ENCODE measurements around the gene FGF1.

FGF1 gene

GRCh38 chr5:142680605-142681259 lies 5.2 kb downstream of the FGF1 start:
- no peak overlapping the region for H3K4me3 ChIP-seq (replicated peaks in 1 of 2; ENCODE audit: low read depth in 2 of 2, low read length in 2 of 2)
- DNase-seq (ENCODE audit: low read depth in 2 of 2): peak in 1 of 2 donors; percentile 77
- TF ChIP-seq CTCF (IDR thresholded peaks at IDR 0.05; ENCODE audit: low read depth, low read length): no peak

- DNase-seq (ENCODE audit: low read depth in 2 of 2): no peak
- H3K4me3 ChIP-seq (replicated peaks in 1 of 2; ENCODE audit: low read depth in 2 of 2, low read length in 2 of 2): no peak overlapping the region
- TF ChIP-seq CTCF (IDR thresholded peaks at IDR 0.05; ENCODE audit: low read depth, low read length): no peak
Observed at GRCh38 chr5:142679744-142680143, 6.1 kb downstream of the FGF1 start.

GRCh38 chr5:142678529-142678928 lies 7.4 kb downstream of the FGF1 start:
- H3K4me3 ChIP-seq (replicated peaks in 1 of 2; ENCODE audit: low read depth in 2 of 2, low read length in 2 of 2): no peak overlapping the region
- no peak for TF ChIP-seq CTCF (IDR thresholded peaks at IDR 0.05; ENCODE audit: low read depth, low read length)
- DNase-seq (ENCODE audit: low read depth in 2 of 2): no peak

GRCh38 chr5:142677198-142677597 lies 8.7 kb downstream of the FGF1 start:
- peak in 1 of 2 donors; percentile 57 for DNase-seq (ENCODE audit: low read depth in 2 of 2)
- TF ChIP-seq CTCF (IDR thresholded peaks at IDR 0.05; ENCODE audit: low read depth, low read length): no peak
- no peak overlapping the region for H3K4me3 ChIP-seq (replicated peaks in 1 of 2; ENCODE audit: low read depth in 2 of 2, low read length in 2 of 2)

- no peak for TF ChIP-seq CTCF (IDR thresholded peaks at IDR 0.05; ENCODE audit: low read depth, low read length)
- H3K4me3 ChIP-seq (replicated peaks in 1 of 2; ENCODE audit: low read depth in 2 of 2, low read length in 2 of 2): no peak overlapping the region
- no peak for DNase-seq (ENCODE audit: low read depth in 2 of 2)
Observed at GRCh38 chr5:142676318-142676717, 9.6 kb downstream of the FGF1 start.

- peak; percentile 76 to 77 for DNase-seq (ENCODE audit: low read depth in 2 of 2)
- H3K4me3 ChIP-seq (replicated peaks in 1 of 2; ENCODE audit: low read depth in 2 of 2, low read length in 2 of 2): no peak overlapping the region
- no peak for TF ChIP-seq CTCF (IDR thresholded peaks at IDR 0.05; ENCODE audit: low read depth, low read length)
Observed at GRCh38 chr5:142674531-142675469, 11.1 kb downstream of the FGF1 start.

All from cardiac fibroblast (primary cell).